GM12872 (cell line): Measurements from ENCODE around the gene CPE.

Experiments
- CTCF ChIP-seq: IDR thresholded peaks from 3 replicates; pipeline ENCODE4 v1.5.1; 2011; ENCODE audit warnings: low read depth, mild to moderate bottlenecking, low read length, moderate library complexity; ENCODE audit not compliant: insufficient read depth

CPE gene

GRCh38 chr4:165382640-165383039 is 3.8 kb downstream of the CPE start:
- no peak for TF ChIP-seq CTCF

GRCh38 chr4:165383591-165384073 is 4.8 kb downstream of the CPE start:
- no peak for TF ChIP-seq CTCF

GRCh38 chr4:165384186-165384585 is 5.4 kb downstream of the CPE start:
- no peak for TF ChIP-seq CTCF

- no peak for TF ChIP-seq CTCF
Measured at GRCh38 chr4:165384598-165384997, 5.8 kb downstream of the CPE start.

- TF ChIP-seq CTCF: no peak
Measured at GRCh38 chr4:165385126-165385525, 6.3 kb downstream of the CPE start.

- TF ChIP-seq CTCF: no peak
Measured at GRCh38 chr4:165386328-165386727, 7.5 kb downstream of the CPE start.

- no peak for TF ChIP-seq CTCF
Measured at GRCh38 chr4:165388756-165389155, 9.9 kb downstream of the CPE start.

- no peak for TF ChIP-seq CTCF
Measured at GRCh38 chr4:165393051-165393450, 14.2 kb downstream of the CPE start.
